SIG-M5 treated with dmso at 0.1 percent for 504 hours (cell line): Measurements from ENCODE around the gene PMFBP1.
"Not testable (repeated sequence)": the region's sequence is repeated elsewhere in the genome, so short reads cannot be mapped to it uniquely, and the experiment has no call there.

Source experiments
- DNase-seq: peaks from one replicate; lab custom pipeline; 2025; ENCODE audit not compliant: unreplicated experiment; lab: John Stamatoyannopoulos, UW

PMFBP1 gene

GRCh38 chr16:72109300-72109699 lies 62.7 kb downstream of the PMFBP1 start:
- no peak for DNase-seq

GRCh38 chr16:72108353-72109102 lies 63.4 kb downstream of the PMFBP1 start:
- DNase-seq, result no peak

GRCh38 chr16:72107371-72107770 lies 64.6 kb downstream of the PMFBP1 start:
- DNase-seq, result no peak

GRCh38 chr16:72105978-72106377 lies 66.0 kb downstream of the PMFBP1 start:
- DNase-seq, result no peak

GRCh38 chr16:72104905-72105304 lies 67.0 kb downstream of the PMFBP1 start:
- no peak for DNase-seq

- no peak for DNase-seq
Measured at GRCh38 chr16:72101195-72101594, 70.8 kb downstream of the PMFBP1 start.

- DNase-seq, result peak; percentile 69
Measured at GRCh38 chr16:72099377-72099818, 72.6 kb downstream of the PMFBP1 start.

- DNase-seq, result no peak
Measured at GRCh38 chr16:72098936-72099335, 73.0 kb downstream of the PMFBP1 start.

- DNase-seq, result no peak
Measured at GRCh38 chr16:72094266-72094610, 77.7 kb downstream of the PMFBP1 start.

- DNase-seq, result peak; percentile 99
Measured at GRCh38 chr16:72093448-72094265, 78.3 kb downstream of the PMFBP1 start, which contains the start of the genes DHX38 and TXNL4B. TSS of gene DHX38 (plus strand) at chr16:72093847. CDS start at chr16:72096158, 2,311 bp downstream. TSS of gene TXNL4B (minus strand) at chr16:72093620. CDS start at chr16:72090749, 2,871 bp downstream.

GRCh38 chr16:72092832-72093447 lies 79.0 kb downstream of the PMFBP1 start:
- peak; percentile 42 for DNase-seq

GRCh38 chr16:72091217-72091616 lies 80.7 kb downstream of the PMFBP1 start:
- DNase-seq, result no peak

- no peak for DNase-seq
Measured at GRCh38 chr16:72085002-72085401, 87.0 kb downstream of the PMFBP1 start.

GRCh38 chr16:72084445-72084844 lies 87.5 kb downstream of the PMFBP1 start:
- DNase-seq, result no peak

- no peak for DNase-seq
Measured at GRCh38 chr16:72083778-72084404, 88.1 kb downstream of the PMFBP1 start.

GRCh38 chr16:72076991-72077706 lies 94.8 kb downstream of the PMFBP1 start:
- DNase-seq, result not testable (repeated sequence)

GRCh38 chr16:72075067-72075466 lies 96.9 kb downstream of the PMFBP1 start:
- not testable (repeated sequence) for DNase-seq

- DNase-seq, result no peak
Measured at GRCh38 chr16:72073560-72074230, 98.3 kb downstream of the PMFBP1 start.

GRCh38 chr16:72072514-72073342 lies 99.2 kb downstream of the PMFBP1 start:
- no peak for DNase-seq
